H1 (cell line): ENCODE measurements around the gene TPM2. TPM values are rescaled to one million over a fixed set of nuclear protein-coding genes. Genes with fewer than 3 reads are reported as not detected.

Source experiments
- KDM1A ChIP-seq: fragments of 200-600, 300-600 bp; sonication (generic); IDR thresholded peaks from 2 replicates; pipeline ENCODE4 v1.7.1; 2016; ENCODE audit warnings: mild to moderate bottlenecking, low read length, borderline replicate concordance
- TEAD4 ChIP-seq: IDR thresholded peaks from 2 replicates; pipeline ENCODE4 v1.6.1; 2012; ENCODE audit warnings: low read depth, low read length, inconsistent platforms, mixed read lengths
- polyA plus RNA-seq, 7 experiments: library from polyadenylated mRNA; depleted of rRNA in 3 of 7; stranded (reverse) in 5 of 7; unstranded in 2 of 7; fragments of >200 nt in 5 of 7; fragments of 200-250 nt in 2 of 7; gene quantifications; 1 replicate in 5 of 7; 2 replicates in 1 of 7; 4 replicates in 1 of 7; pipeline versions ENCODE4 v1.2.1 to v1.2.3, GENCODE V29; 2011 to 2013; ENCODE audit warnings: missing spikeins in 2 of 7, mixed read lengths in 2 of 7
- total RNA-seq: library from RNA; stranded (reverse); fragmentation: NEBNext Ultra II Directional; extraction: Animal tissue kit (Norgen Biotek cat#: 25700); gene quantifications from 2 replicates; pipeline ENCODE4 v1.2.1, GENCODE V29; 2021

TPM2 gene
- total and polyA plus RNA-seq, 2 of the 8 experiments (the other 6 are each of a cell fraction or from before 2014, with no cell fraction given): 62.5 to 181 TPM

DNA sequence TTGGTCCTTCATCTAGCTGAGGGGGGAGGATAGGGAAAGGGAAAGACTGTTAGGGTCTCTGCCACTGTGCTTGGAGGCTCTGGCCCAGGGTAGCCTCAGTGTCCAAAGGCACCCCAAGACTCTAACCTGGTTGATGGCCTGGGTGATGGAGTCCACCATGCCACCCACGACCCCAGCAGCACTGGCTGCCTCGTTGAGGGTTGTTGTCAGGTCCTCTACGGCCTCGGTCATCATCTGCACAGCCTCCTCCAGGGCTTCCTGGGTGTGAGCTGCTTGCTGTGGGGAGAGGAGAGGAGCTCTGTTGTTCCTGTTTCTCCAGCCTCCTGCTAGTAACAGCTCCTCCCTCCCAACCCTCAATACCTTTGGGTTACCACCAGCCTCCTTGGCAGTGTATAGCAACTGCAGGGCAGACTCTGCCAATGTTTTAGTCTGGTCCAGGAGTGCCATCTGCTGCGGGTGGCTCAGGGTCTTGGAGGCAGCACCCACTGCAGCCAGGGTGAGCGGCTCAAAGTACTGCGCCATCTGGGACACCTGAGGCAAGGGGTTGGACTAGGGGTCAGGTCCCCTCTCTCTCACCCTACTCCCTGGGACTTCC is 16.2 kb upstream of the TPM2 start (continued):
- TF ChIP-seq KDM1A: no peak
- no peak for TF ChIP-seq TEAD4
- TF ChIP-seq, all 59 proteins: peak for 0
